IPS DF 6.9 (cell line): Measurements from ENCODE around the gene NR3C1.

Source experiments
- DNase-seq: peaks from one replicate; pipeline ENCODE4 v3.0.0-alpha.2; 2013; ENCODE audit warnings: low read depth, low spot score
- H3K27ac ChIP-seq: one replicate; pipeline ENCODE4 v1.5.1; 2013; ENCODE audit warnings: low read length, control low read depth
- H3K27me3 ChIP-seq: 2 replicates; pipeline ENCODE4 v1.6.1; 2013; ENCODE audit warnings: mild to moderate bottlenecking, low read length; ENCODE audit not compliant: control insufficient read depth, insufficient read depth
- H3K36me3 ChIP-seq: 2 replicates; pipeline ENCODE4 v1.6.1; 2013; ENCODE audit warnings: low read length; ENCODE audit not compliant: control insufficient read depth, insufficient read depth
- H3K4me1 ChIP-seq: 2 replicates; pipeline ENCODE4 v1.6.1; 2013; ENCODE audit warnings: low read length; ENCODE audit not compliant: control insufficient read depth, insufficient read depth
- H3K4me3 ChIP-seq: 2 replicates; pipeline ENCODE4 v1.5.1; 2013; ENCODE audit warnings: mild to moderate bottlenecking, low read length
- H3K9me3 ChIP-seq: 2 replicates; pipeline ENCODE4 v1.6.1; 2013; ENCODE audit warnings: low read length, inconsistent platforms; ENCODE audit not compliant: control insufficient read depth, insufficient read depth
- WGBS: extraction: QIAGEN DNeasy Blood & Tissue Kit; methylation state at CpG from one replicate; pipeline ENCODE4 v1.1.7; 2013; ENCODE audit warnings: mixed read lengths, missing lambda C conversion rate; ENCODE audit not compliant: insufficient read length, insufficient coverage; 5-methylcytosine and 5-hydroxymethylcytosine counted together

NR3C1 gene

GRCh38 chr5:143306040-143306439 is 97.4 kb downstream of the NR3C1 start:
- no CpG with 5 or more reads among the region's 2 CpGs for WGBS
- no peak overlapping the region for H3K27ac ChIP-seq
- H3K4me1 ChIP-seq = no peaks in the 10 kb centered on the region
- DNase-seq = no peak
- no peak overlapping the region for H3K4me3 ChIP-seq
- H3K27me3 ChIP-seq = no peaks in the 10 kb centered on the region
- H3K36me3 ChIP-seq = no peaks in the 10 kb centered on the region
- H3K9me3 ChIP-seq = no peaks in the 10 kb centered on the region

- H3K36me3 ChIP-seq = no peaks in the 10 kb centered on the region
- no peak overlapping the region for H3K27ac ChIP-seq
- H3K4me3 ChIP-seq = no peak overlapping the region
- no peak for DNase-seq
- WGBS = no CpG with 5 or more reads among the region's 2 CpGs
- H3K4me1 ChIP-seq = no peaks in the 10 kb centered on the region
- no peaks in the 10 kb centered on the region for H3K27me3 ChIP-seq
- no peaks in the 10 kb centered on the region for H3K9me3 ChIP-seq
These were observed 98.5 kb downstream of the NR3C1 start for GRCh38 chr5:143304836-143305475.

GRCh38 chr5:143302341-143303045 is 101.0 kb downstream of the NR3C1 start:
- Histone ChIP-seq H3K27ac (no peak overlapping the region), H3K36me3 (no peaks in the 10 kb centered on the region), H3K9me3 (no peaks in the 10 kb centered on the region), H3K4me3 (no peak overlapping the region), H3K4me1 (no peaks in the 10 kb centered on the region), H3K27me3 (no peaks in the 10 kb centered on the region)
- no peak for DNase-seq

GRCh38 chr5:143297756-143298155 is 105.7 kb downstream of the NR3C1 start:
- H3K4me1 ChIP-seq = no peaks in the 10 kb centered on the region
- H3K9me3 ChIP-seq = no peaks in the 10 kb centered on the region
- H3K27me3 ChIP-seq = no peaks in the 10 kb centered on the region
- H3K4me3 ChIP-seq = no peak overlapping the region
- no peak for DNase-seq
- no peak overlapping the region for H3K27ac ChIP-seq
- no CpG with 5 or more reads among the region's 3 CpGs for WGBS
- no peaks in the 10 kb centered on the region for H3K36me3 ChIP-seq

GRCh38 chr5:143290125-143290524 is 113.4 kb downstream of the NR3C1 start:
- H3K27ac ChIP-seq = no peak overlapping the region
- H3K9me3 ChIP-seq = no peaks in the 10 kb centered on the region
- no peaks in the 10 kb centered on the region for H3K27me3 ChIP-seq
- H3K4me3 ChIP-seq = no peak overlapping the region
- no CpG with 5 or more reads among the region's 2 CpGs for WGBS
- DNase-seq = no peak
- H3K36me3 ChIP-seq = no peaks in the 10 kb centered on the region
- no peaks in the 10 kb centered on the region for H3K4me1 ChIP-seq

GRCh38 chr5:143284521-143284920 is 119.0 kb downstream of the NR3C1 start:
- Histone ChIP-seq H3K27ac (no peak overlapping the region), H3K36me3 (no peaks in the 10 kb centered on the region), H3K27me3 (no peaks in the 10 kb centered on the region), H3K9me3 (no peaks in the 10 kb centered on the region), H3K4me1 (no peaks in the 10 kb centered on the region), H3K4me3 (no peak overlapping the region)
- no CpG with 5 or more reads among the region's 3 CpGs for WGBS
- no peak for DNase-seq

- no peak overlapping the region for H3K4me3 ChIP-seq
- no peaks in the 10 kb centered on the region for H3K27me3 ChIP-seq
- H3K9me3 ChIP-seq = no peaks in the 10 kb centered on the region
- no peak overlapping the region for H3K27ac ChIP-seq
- H3K36me3 ChIP-seq = no peaks in the 10 kb centered on the region
- no peak for DNase-seq
- H3K4me1 ChIP-seq = no peaks in the 10 kb centered on the region
- WGBS = no CpG with 5 or more reads among the region's 4 CpGs
These were observed 119.5 kb downstream of the NR3C1 start for GRCh38 chr5:143284002-143284401.

- Histone ChIP-seq H3K4me1 (no peaks in the 10 kb centered on the region), H3K27ac (no peak overlapping the region), H3K4me3 (no peak overlapping the region), H3K9me3 (no peaks in the 10 kb centered on the region), H3K27me3 (no peaks in the 10 kb centered on the region), H3K36me3 (no peaks in the 10 kb centered on the region)
- no CpG with 5 or more reads among the region's 3 CpGs for WGBS
- no peak for DNase-seq
These were observed 122.3 kb downstream of the NR3C1 start for GRCh38 chr5:143281226-143281625.

GRCh38 chr5:143279698-143280097 is 123.8 kb downstream of the NR3C1 start:
- no peaks in the 10 kb centered on the region for H3K27me3 ChIP-seq
- no CpG with 5 or more reads among the region's 2 CpGs for WGBS
- peak; percentile 45 for DNase-seq
- H3K4me1 ChIP-seq = no peaks in the 10 kb centered on the region
- no peak overlapping the region for H3K4me3 ChIP-seq
- no peak overlapping the region for H3K27ac ChIP-seq
- H3K9me3 ChIP-seq = no peaks in the 10 kb centered on the region
- no peaks in the 10 kb centered on the region for H3K36me3 ChIP-seq

- H3K36me3 ChIP-seq = no peaks in the 10 kb centered on the region
- no peaks in the 10 kb centered on the region for H3K4me1 ChIP-seq
- H3K27me3 ChIP-seq = no peaks in the 10 kb centered on the region
- WGBS = no CpG with 5 or more reads among the region's 2 CpGs
- H3K9me3 ChIP-seq = no peaks in the 10 kb centered on the region
- H3K27ac ChIP-seq = no peak overlapping the region
- no peak overlapping the region for H3K4me3 ChIP-seq
- DNase-seq = no peak
These were observed 126.0 kb downstream of the NR3C1 start for GRCh38 chr5:143277536-143277935.
